ENCODE results near the gene RAB40C. TPM values are rescaled to one million over a fixed set of nuclear protein-coding genes. Genes with fewer than 3 reads are reported as not detected.

RAB40C gene
- polyA plus RNA-seq, 2 of the 4 experiments (the other 2 are of a cell fraction), result 4.4 to 9.7 TPM

GRCh38 chr16:590815-591200, 942 bp downstream of the RAB40C start:
- CTCF ChIA-PET, result interaction anchor here (0.8 to 3.1 kb wide), 10 partner anchors 10 to 71 kb away, joined by 3 to 14 read pairs (median 4); no protein-coding TSS in a partner anchor
- WGBS (ENCODE audit: missing lambda C conversion rate), result 66% methylated on average over 10 of the region's 10 CpGs
- Histone ChIP-seq H3K4me1 (peaks cover 35% of the 10 kb centered on the region), H3K9me3 (no peaks in the 10 kb centered on the region), H3K4me3 (peak overlapping the region; percentile 90), H3K27ac (peak overlapping the region; percentile 80 to 93; a peak in 4 of 6 replicates), H3K4me2 (peak overlapping the region; percentile 96)
- ATAC-seq, result no peak
- TF ChIP-seq POLR2AphosphoS2 (conservative IDR thresholded peaks at IDR 0.05; ENCODE audit: low read length) (no peak), CHD2 (IDR thresholded peaks at IDR 0.05; ENCODE audit: low read length, partially characterized antibody) (no peak), CBX8 (IDR thresholded peaks at IDR 0.05) (no peak), HEYL (CRISPR knock-in tag; IDR thresholded peaks at IDR 0.05) (no peak), HOXA7 (CRISPR knock-in tag; IDR thresholded peaks at IDR 0.05) (no peak), ZSCAN20 (CRISPR knock-in tag; IDR thresholded peaks at IDR 0.05) (no peak), RARB (CRISPR knock-in tag; IDR thresholded peaks at IDR 0.05) (no peak), NR3C1 (IDR thresholded peaks at IDR 0.05) (no peak), JUN (IDR thresholded peaks at IDR 0.05) (no peak), RNF2 (IDR thresholded peaks at IDR 0.05; ENCODE audit: borderline replicate concordance, low read depth) (no peak), RAD21 (conservative IDR thresholded peaks at IDR 0.05 in 1 of 2, IDR thresholded peaks at IDR 0.05 in 1 of 2) (no peak), PHF8 (IDR thresholded peaks at IDR 0.05; ENCODE audit: borderline replicate concordance, low read depth) (no peak; the same call in 1 of the 2 replicates), HES2 (IDR thresholded peaks at IDR 0.05) (no peak)
- no peak for FAIRE-seq
- POLR2A ChIA-PET, result interaction anchor here (0.8 to 1.2 kb wide), 3 partner anchors 31 to 46 kb away, joined by 3 to 4 read pairs (median 4); partner anchors contain the start of gene METTL26
- no peak for DNase-seq (ENCODE audit: low read depth in 1 of 2, low spot score in 1 of 2)

- no peak overlapping the region for H3K27ac ChIP-seq
- 92% methylated on average over 8 of the region's 8 CpGs for WGBS (ENCODE audit: missing lambda C conversion rate)
Observed at GRCh38 chr16:591231-591630, 1.4 kb downstream of the RAB40C start.

DNA sequence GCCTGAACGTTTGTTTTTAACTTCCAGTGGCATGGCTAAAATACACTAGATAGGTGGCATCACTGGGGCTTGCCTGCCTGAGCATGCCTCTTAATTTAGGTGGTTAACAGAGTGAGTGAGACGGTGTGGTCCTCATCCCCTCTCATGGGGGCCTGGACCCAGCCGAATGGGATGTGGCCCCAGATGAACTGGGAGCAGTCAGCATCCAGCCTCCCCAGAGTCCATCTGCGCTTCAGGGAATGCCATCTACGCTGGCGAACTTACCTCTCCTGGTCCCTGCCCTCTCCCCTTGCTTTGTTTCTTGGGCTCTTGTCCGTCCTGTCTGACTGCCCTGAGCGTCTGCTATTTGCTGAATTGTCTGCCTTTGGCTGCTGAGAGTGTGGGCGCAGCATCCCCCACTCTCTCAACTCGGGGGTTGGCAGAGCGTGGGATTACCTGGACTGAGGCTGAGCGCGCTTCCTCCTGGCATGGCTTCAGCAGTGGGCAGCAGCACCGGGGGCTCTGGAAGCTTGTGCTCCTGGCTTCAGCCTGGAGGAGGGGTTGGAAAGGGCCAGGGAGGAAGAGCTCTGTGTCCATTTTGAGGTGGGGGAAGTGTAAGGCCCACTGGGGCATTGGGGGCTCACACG, 2.1 kb downstream of the RAB40C start:
- POLR2A ChIA-PET, result no interaction called here
- CTCF ChIA-PET, result interaction anchor here (1.8 to 3.1 kb wide), 2 partner anchors 34 to 68 kb away, joined by 4 to 14 read pairs; no protein-coding TSS in a partner anchor
- Histone ChIP-seq H3K9me3 (no peaks in the 10 kb centered on the region), H3K4me3 (no peak overlapping the region), H3K4me1 (peaks cover 31% of the 10 kb centered on the region), H3K27ac (no peak overlapping the region), H3K4me2 (no peak overlapping the region)
- TF ChIP-seq KDM5A (IDR thresholded peaks at IDR 0.05) (no peak), ZFP36 (IDR thresholded peaks at IDR 0.05; ENCODE audit: borderline replicate concordance, partially characterized antibody) (no peak), ESRRA (IDR thresholded peaks at IDR 0.05; ENCODE audit: borderline replicate concordance, low read length) (no peak), ZSCAN20 (CRISPR knock-in tag; IDR thresholded peaks at IDR 0.05) (no peak)
- DNase-seq (ENCODE audit: low read depth in 1 of 2, low spot score in 1 of 2) (no peak), FAIRE-seq (no peak), ATAC-seq (no peak)
- 89% methylated on average over 14 of the region's 15 CpGs for WGBS (ENCODE audit: missing lambda C conversion rate)

More at GRCh38 chr16:591231-591630, 1.4 kb downstream of the RAB40C start:
- peaks cover 34% of the 10 kb centered on the region for H3K4me1 ChIP-seq
- no peaks in the 10 kb centered on the region for H3K9me3 ChIP-seq
- ATAC-seq (no peak), DNase-seq (ENCODE audit: low read depth in 1 of 2, low spot score in 1 of 2) (no peak), FAIRE-seq (no peak)
- H3K4me2 ChIP-seq, result peak overlapping the region; percentile 96
- ChIA-PET CTCF (interaction anchor here (1.4 to 3.1 kb wide), 4 partner anchors 13 to 69 kb away, joined by 4 to 14 read pairs (median 6); no protein-coding TSS in a partner anchor), POLR2A (no interaction called here)
- H3K4me3 ChIP-seq, result peak overlapping the region; percentile 90; the same call in 2 of the 3 replicates
- no peak for TF ChIP-seq TP53 (CRISPR knock-in tag; IDR thresholded peaks at IDR 0.05)

- no peaks in the 10 kb centered on the region for H3K9me3 ChIP-seq
- H3K27ac ChIP-seq, result no peak overlapping the region
- DNase-seq (ENCODE audit: low read depth in 1 of 2, low spot score in 1 of 2), result no peak
- ChIA-PET CTCF (interaction anchor here (0.9 to 3.1 kb wide), 8 partner anchors 21 to 83 kb away, joined by 3 to 14 read pairs (median 3); partner anchors contain the start of genes METTL26 and RHBDL1), POLR2A (no interaction called here)
- peaks cover 24% of the 10 kb centered on the region for H3K4me1 ChIP-seq
- 86% methylated on average over 22 of the region's 24 CpGs for WGBS (ENCODE audit: missing lambda C conversion rate)
- no peak for FAIRE-seq
- no peak for TF ChIP-seq ZFP36 (IDR thresholded peaks at IDR 0.05; ENCODE audit: borderline replicate concordance, partially characterized antibody)
- TF ChIP-seq SMC3 (IDR thresholded peaks at IDR 0.05), result no peak
- no peak for TF ChIP-seq HOXB13 (CRISPR knock-in tag; IDR thresholded peaks at IDR 0.05; ENCODE audit: low read depth)
- TF ChIP-seq RAD21 (conservative IDR thresholded peaks at IDR 0.05 in 1 of 2, IDR thresholded peaks at IDR 0.05 in 1 of 2), result no peak
- no peak for TF ChIP-seq ATOH8 (CRISPR knock-in tag; IDR thresholded peaks at IDR 0.05; ENCODE audit: low read depth)
- H3K4me3 ChIP-seq, result no peak overlapping the region
- no peak for ATAC-seq
- H3K4me2 ChIP-seq, result 0 out of 3 replicates have a peak overlapping the region, but pooled peaks have one; percentile 18
Observed at GRCh38 chr16:592518-593306, 2.8 kb downstream of the RAB40C start.

Data from A549 (cell line).